Ishikawa (cell line): ENCODE measurements around the gene FCGR2B.

ENCODE experiments used
- CEBPB ChIP-seq: IDR thresholded peaks from 2 replicates; pipeline ENCODE4 v1.6.1; 2012
- CREB1 ChIP-seq: IDR thresholded peaks from 2 replicates; pipeline ENCODE4 v1.6.1; 2012; ENCODE audit warnings: low read depth
- EGR1 ChIP-seq: IDR thresholded peaks from 2 replicates; pipeline ENCODE4 v1.6.1; 2012
- EP300 ChIP-seq: IDR thresholded peaks from 2 replicates; pipeline ENCODE4 v1.6.1; 2012; ENCODE audit warnings: borderline replicate concordance
- FOXM1 ChIP-seq: IDR thresholded peaks from 2 replicates; pipeline ENCODE4 v1.6.1; 2012; ENCODE audit warnings: low read depth, borderline replicate concordance
- MAX ChIP-seq: IDR thresholded peaks from 2 replicates; pipeline ENCODE4 v1.6.1; 2012
- NFIC ChIP-seq: IDR thresholded peaks from 2 replicates; pipeline ENCODE4 v1.6.1; 2012
- RAD21 ChIP-seq: IDR thresholded peaks from 2 replicates; pipeline ENCODE4 v1.6.1; 2012; ENCODE audit warnings: low read depth
- TAF1 ChIP-seq: IDR thresholded peaks from 2 replicates; pipeline ENCODE4 v1.6.1; 2012; ENCODE audit warnings: low read depth, mild to moderate bottlenecking
- TCF12 ChIP-seq: IDR thresholded peaks from 2 replicates; pipeline ENCODE4 v1.6.1; 2012; ENCODE audit warnings: low read depth
- TEAD4 ChIP-seq: IDR thresholded peaks from 2 replicates; pipeline ENCODE4 v1.6.1; 2012
- YY1 ChIP-seq: IDR thresholded peaks from 2 replicates; pipeline ENCODE4 v1.6.1; 2012; ENCODE audit warnings: low read depth
- ZBTB7A ChIP-seq: IDR thresholded peaks from 2 replicates; pipeline ENCODE4 v1.6.1; 2012; ENCODE audit warnings: low read depth
- TF ChIP-seq, protein P1 (sequence below): IDR thresholded peaks from 2 replicates; pipeline ENCODE4 v1.6.1; 2012; ENCODE audit warnings: low read depth, mild to moderate bottlenecking
- TF ChIP-seq, protein P2 (sequence below): IDR thresholded peaks from 2 replicates; pipeline ENCODE4 v1.6.1; 2012

Gene FCGR2B

DNA sequence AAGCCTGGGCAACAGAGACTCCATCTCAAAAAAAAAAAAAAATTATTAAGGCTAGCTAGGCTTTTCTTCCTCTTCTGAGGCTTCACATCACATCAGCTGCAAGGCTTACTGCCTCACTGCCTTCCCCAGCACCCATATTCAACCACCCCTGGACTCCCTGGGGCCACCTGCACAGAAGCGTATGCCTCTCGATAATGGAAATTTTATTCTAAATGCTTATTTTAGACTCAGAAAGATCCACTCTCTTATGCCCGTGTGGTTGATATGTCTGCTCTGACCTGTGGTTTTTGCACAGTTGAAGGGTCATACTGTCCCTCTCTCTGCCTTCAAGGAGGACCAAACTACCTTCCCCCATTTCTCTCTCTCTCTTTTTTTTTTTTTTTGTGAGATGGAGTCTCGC lies 42.6 kb downstream of the FCGR2B start:
- no peak for TF ChIP-seq NFIC
- no peak for TF ChIP-seq YY1
- TF ChIP-seq, protein P1, sequence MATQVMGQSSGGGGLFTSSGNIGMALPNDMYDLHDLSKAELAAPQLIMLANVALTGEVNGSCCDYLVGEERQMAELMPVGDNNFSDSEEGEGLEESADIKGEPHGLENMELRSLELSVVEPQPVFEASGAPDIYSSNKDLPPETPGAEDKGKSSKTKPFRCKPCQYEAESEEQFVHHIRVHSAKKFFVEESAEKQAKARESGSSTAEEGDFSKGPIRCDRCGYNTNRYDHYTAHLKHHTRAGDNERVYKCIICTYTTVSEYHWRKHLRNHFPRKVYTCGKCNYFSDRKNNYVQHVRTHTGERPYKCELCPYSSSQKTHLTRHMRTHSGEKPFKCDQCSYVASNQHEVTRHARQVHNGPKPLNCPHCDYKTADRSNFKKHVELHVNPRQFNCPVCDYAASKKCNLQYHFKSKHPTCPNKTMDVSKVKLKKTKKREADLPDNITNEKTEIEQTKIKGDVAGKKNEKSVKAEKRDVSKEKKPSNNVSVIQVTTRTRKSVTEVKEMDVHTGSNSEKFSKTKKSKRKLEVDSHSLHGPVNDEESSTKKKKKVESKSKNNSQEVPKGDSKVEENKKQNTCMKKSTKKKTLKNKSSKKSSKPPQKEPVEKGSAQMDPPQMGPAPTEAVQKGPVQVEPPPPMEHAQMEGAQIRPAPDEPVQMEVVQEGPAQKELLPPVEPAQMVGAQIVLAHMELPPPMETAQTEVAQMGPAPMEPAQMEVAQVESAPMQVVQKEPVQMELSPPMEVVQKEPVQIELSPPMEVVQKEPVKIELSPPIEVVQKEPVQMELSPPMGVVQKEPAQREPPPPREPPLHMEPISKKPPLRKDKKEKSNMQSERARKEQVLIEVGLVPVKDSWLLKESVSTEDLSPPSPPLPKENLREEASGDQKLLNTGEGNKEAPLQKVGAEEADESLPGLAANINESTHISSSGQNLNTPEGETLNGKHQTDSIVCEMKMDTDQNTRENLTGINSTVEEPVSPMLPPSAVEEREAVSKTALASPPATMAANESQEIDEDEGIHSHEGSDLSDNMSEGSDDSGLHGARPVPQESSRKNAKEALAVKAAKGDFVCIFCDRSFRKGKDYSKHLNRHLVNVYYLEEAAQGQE, result no peak
- no peak for TF ChIP-seq TCF12
- TF ChIP-seq, protein P2, sequence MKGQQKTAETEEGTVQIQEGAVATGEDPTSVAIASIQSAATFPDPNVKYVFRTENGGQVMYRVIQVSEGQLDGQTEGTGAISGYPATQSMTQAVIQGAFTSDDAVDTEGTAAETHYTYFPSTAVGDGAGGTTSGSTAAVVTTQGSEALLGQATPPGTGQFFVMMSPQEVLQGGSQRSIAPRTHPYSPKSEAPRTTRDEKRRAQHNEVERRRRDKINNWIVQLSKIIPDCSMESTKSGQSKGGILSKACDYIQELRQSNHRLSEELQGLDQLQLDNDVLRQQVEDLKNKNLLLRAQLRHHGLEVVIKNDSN, result no peak
- no peak for TF ChIP-seq EP300
- TF ChIP-seq FOXM1, result no peak
- TF ChIP-seq TEAD4, result no peak
- no peak for TF ChIP-seq MAX
- no peak for TF ChIP-seq CREB1
- TF ChIP-seq CEBPB, result no peak
- no peak for TF ChIP-seq TAF1
- TF ChIP-seq RAD21, result no peak
- no peak for TF ChIP-seq ZBTB7A
- no peak for TF ChIP-seq EGR1

GRCh38 chr1:161706113-161706481 lies 43.2 kb downstream of the FCGR2B start:
- TF ChIP-seq NFIC (no peak), ZBTB7A (no peak), RAD21 (no peak), MAX (no peak), EGR1 (no peak), TAF1 (no peak), TEAD4 (no peak), CREB1 (no peak)
- TF ChIP-seq, protein P2, result no peak
- TF ChIP-seq, protein P1, result no peak

GRCh38 chr1:161706482-161707347 lies 43.8 kb downstream of the FCGR2B start, which contains the start of gene FCRLA:
Gene FCRLA (plus strand): TSS chr1:161707229. CDS start chr1:161707265, 36 bp downstream.
- TF ChIP-seq EGR1 (no peak), TAF1 (no peak), CEBPB (no peak), EP300 (no peak), MAX (no peak), YY1 (no peak), TCF12 (no peak), NFIC (no peak), FOXM1 (no peak), CREB1 (no peak), ZBTB7A (no peak), TEAD4 (no peak), RAD21 (no peak)
- TF ChIP-seq, protein P1, result no peak
- TF ChIP-seq, protein P2, result no peak

GRCh38 chr1:161707503-161707902 lies 44.6 kb downstream of the FCGR2B start:
- TF ChIP-seq CREB1, result no peak
- TF ChIP-seq YY1, result no peak
- no peak for TF ChIP-seq FOXM1
- no peak for TF ChIP-seq EP300
- no peak for TF ChIP-seq TCF12
- TF ChIP-seq, protein P1, result no peak
- no peak for TF ChIP-seq NFIC
- TF ChIP-seq CEBPB, result no peak
- no peak for TF ChIP-seq EGR1
- no peak for TF ChIP-seq TEAD4
- no peak for TF ChIP-seq MAX
- no peak for TF ChIP-seq TAF1
- TF ChIP-seq, protein P2, result no peak
- TF ChIP-seq RAD21, result no peak
- no peak for TF ChIP-seq ZBTB7A
